ENCODE data around the gene ERI3. TPM values are rescaled to one million over a fixed set of nuclear protein-coding genes. Genes with fewer than 3 reads are reported as not detected.

ERI3 gene
- total and polyA plus RNA-seq, 2 of the 4 experiments (the other 2 are of a cell fraction), result 56.6 to 70.9 TPM

Small RNA genes lying within 50 kb of the gene (microRNA-seq; reads per million reads assigned to microRNA genes)
- gene AL035417.1 (ENCODE audit: insufficient read depth, insufficient read length) (not detected), gene RNU6-369P (ENCODE audit: insufficient read depth, insufficient read length) (not detected)

Small RNA genes lying within 50 kb of the gene (small RNA-seq; reads per million reads assigned to genes)
- 0 reads per million in 5 experiments for gene AL035417.1
- 0 reads per million in 5 experiments for gene RNU6-369P

Other genes with a start within 250 kb of the ERI3 start
- 0.28 and 0.36 TPM in 2 replicates for gene KLF17, start 236.4 kb downstream of the ERI3 start, total RNA-seq (2012; rRNA removed)
- 0.14 and 0.17 TPM in 2 replicates for gene KLF17, start 236.4 kb downstream of the ERI3 start, polyA plus RNA-seq (2012; rRNA removed)
- not detected in 2 replicates for gene KLF18, start 213.6 kb downstream of the ERI3 start, total RNA-seq (2012; rRNA removed)
- gene KLF18, start 213.6 kb downstream of the ERI3 start, polyA plus RNA-seq (2012; rRNA removed), result not detected in 2 replicates
- 18.1 and 22.2 TPM in 2 replicates for gene DMAP1, start 141.8 kb downstream of the ERI3 start, total RNA-seq (2012; rRNA removed)
- gene DMAP1, start 141.8 kb downstream of the ERI3 start, polyA plus RNA-seq (2012; rRNA removed), result 34.3 and 39.4 TPM in 2 replicates
- 76.7 and 77.1 TPM in 2 replicates for gene RNF220, start 50.0 kb upstream of the ERI3 start, total RNA-seq (2012; rRNA removed)
- 71.8 and 72.5 TPM in 2 replicates for gene RNF220, start 50.0 kb upstream of the ERI3 start, polyA plus RNA-seq (2012; rRNA removed)

Measured in IMR-90 (cell line).